NCI-H2029 treated with DMSO at 0.1 percent for 48 hours (cell line): Measurements from ENCODE around the gene ZSCAN32.

ENCODE experiments used
- DNase-seq: peaks from one replicate; lab custom pipeline; 2025; lab: John Stamatoyannopoulos, UW

Gene ZSCAN32

DNA sequence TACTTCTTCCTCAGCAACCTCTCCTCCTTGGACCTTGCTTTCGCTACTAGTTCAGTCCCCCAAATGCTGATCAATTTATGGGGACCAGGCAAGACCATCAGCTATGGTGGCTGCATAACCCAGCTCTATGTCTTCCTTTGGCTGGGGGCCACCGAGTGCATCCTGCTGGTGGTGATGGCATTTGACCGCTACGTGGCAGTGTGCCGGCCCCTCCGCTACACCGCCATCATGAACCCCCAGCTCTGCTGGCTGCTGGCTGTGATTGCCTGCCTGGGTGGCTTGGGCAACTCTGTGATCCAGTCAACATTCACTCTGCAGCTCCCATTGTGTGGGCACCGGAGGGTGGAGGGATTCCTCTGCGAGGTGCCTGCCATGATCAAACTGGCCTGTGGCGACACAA lies 44.7 kb downstream of the ZSCAN32 start:
- no peak for DNase-seq

DNA sequence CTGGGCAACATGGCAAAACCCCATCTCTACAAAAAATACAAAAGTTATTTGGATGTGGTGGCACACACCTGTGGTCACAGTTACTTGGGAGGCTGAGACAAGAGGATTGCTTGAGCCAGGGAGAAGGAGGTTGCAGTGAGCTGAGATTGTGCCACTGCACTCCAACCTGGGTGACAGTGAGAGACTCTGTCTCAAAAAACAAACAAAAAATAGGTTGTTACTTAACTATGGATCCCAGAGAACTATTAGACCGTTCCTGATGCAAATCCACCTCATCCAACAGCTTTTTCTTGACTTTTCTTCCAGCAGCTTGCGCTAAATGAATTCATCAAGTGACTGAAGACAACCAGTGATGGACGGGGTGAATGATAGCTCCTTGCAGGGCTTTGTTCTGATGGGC lies 45.2 kb downstream of the ZSCAN32 start, which contains the start of gene OR2C1:
Gene OR2C1, plus strand, starts transcription at position 301 of the 400 bp plus-strand sequence. Its CDS starts 52 bp downstream, at position 353.
- DNase-seq, result no peak

DNA sequence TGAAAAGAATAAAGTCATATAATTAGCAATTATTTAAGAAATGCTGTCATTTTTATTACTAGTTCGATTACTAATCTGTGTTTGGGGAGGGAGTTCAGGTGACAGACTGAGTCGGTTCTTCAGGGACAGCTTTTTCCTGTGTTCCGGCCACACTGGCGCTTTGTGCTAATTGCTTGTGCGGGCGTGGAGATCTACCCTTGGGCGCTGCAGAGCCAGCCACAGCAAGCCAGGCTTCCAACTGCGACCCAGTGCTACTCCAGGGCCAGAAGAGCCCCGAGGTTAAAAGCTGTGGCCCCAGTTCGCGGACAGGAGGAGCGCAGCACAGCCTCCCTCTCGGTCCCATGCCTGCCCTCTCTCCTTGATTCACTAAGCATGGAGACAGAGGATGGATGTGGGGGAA lies 51.6 kb downstream of the ZSCAN32 start:
- DNase-seq, result no peak

DNA sequence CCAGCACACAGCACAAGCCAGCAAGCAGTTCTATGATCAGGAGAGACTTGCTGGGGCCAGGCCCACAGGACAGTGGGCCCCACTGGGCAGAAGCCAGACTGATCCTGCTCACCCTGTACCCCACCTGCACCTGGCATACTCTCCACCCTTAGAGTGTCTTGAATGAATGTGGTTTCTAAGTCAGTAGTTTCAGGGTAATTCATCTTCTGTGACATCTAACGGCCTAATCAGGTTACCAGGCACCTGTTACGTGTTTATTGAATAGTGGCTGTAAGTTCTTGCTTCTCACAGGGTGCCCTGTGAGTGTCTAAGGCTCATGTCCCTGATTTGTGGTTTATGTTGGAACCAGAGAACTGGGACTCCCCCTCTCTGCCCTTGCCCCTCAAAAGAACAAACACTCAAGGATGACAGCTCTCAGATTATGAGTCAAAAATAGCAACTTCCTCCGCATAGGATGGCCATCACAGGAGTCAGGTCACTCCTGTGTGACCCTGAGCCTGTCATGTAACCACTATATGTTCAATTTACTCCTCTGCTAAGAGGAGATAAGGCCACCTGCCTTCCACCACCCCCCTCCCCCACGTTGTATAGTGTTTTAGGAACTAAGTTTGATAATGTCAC lies 52.1 kb downstream of the ZSCAN32 start:
- no peak for DNase-seq

DNA sequence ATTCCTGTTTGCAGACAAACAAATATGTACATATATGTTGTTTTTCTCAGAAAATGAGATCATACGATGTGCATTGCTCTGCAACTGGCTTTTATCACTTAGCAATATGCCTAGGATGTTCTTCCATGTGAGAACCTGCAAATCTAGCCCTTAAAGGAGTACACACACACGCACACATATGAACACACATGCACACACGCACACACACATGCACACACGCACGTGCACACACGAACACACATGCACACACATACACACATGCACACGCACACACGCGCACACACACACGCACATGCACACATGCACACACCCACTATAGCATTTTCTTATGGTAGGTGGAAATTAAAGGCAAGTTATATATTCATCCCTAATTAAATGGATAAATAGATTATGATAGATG lies 53.2 kb downstream of the ZSCAN32 start:
- DNase-seq, result no peak

DNA sequence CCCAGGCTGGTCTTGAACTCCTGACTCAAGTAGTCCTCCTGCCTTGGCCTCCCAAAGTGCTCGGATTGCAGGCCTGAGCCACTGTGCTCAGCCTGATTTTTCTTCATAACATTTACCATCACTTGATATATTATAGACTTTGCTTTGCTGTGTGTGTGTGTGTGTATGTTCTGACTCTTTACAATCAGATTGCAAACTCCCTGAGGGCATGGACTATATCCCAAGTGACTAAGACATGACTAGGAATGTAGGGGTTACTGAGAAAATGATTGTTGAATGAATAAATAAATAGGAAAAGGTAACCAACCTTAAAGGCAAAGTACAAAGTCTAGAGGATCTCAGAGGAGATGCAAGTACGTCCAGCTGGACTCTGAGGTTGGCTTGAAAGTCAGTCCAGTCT lies 54.8 kb downstream of the ZSCAN32 start:
- DNase-seq, result no peak
